GM08714 (cell line): ENCODE measurements around the gene VTN.

ENCODE experiments used
- H3K4me3 ChIP-seq: fragments of 200-500 bp; sonication (Bioruptor generic); 2 replicates; pipeline ENCODE4 v1.5.1; 2014; ENCODE audit warnings: mild to moderate bottlenecking, low read length, inconsistent platforms
- ZNF274 ChIP-seq: IDR thresholded peaks from 2 replicates; pipeline ENCODE4 v1.6.1; 2012; ENCODE audit warnings: mild to moderate bottlenecking, low read depth, low read length

VTN gene, protein sequence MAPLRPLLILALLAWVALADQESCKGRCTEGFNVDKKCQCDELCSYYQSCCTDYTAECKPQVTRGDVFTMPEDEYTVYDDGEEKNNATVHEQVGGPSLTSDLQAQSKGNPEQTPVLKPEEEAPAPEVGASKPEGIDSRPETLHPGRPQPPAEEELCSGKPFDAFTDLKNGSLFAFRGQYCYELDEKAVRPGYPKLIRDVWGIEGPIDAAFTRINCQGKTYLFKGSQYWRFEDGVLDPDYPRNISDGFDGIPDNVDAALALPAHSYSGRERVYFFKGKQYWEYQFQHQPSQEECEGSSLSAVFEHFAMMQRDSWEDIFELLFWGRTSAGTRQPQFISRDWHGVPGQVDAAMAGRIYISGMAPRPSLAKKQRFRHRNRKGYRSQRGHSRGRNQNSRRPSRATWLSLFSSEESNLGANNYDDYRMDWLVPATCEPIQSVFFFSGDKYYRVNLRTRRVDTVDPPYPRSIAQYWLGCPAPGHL

GRCh38 chr17:28370035-28370743 lies at the start of gene VTN:
Gene VTN, minus strand, starts transcription at chr17:28370307. Its CDS starts 104 bp downstream, at chr17:28370203.
- peak within 1 kb of the TSS; percentile 12; the same call in 1 of the 2 replicates for H3K4me3 ChIP-seq
- TF ChIP-seq ZNF274 = no peak

DNA sequence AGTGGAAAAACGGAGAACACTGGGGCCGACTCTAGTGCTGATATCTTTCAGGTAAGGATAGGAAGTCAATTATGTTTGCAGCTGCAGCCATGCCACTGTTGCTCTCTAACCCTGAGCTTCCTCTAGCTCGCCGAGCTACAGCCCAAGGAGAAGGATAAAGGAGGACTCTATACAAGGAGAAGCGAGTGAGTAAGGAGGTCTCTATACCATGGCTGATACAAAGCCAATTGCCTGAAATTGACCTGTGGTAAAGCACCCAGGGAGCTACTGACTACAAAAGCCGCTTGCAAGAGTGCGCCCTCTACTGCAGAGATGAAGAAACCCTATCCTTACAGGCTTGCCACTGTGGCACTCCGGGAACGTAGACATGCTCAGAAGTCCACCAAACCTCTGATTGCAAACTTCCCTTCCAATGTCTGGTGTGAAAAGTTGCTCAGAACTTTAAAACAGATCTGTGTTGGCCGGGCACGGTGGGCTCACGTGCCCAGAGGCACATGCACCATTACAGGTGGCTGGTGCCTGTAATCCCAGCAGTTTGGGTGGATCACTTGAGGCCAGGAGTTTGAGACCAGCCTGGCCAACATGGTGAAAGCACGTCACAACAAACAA lies 46.7 kb upstream of the VTN start:
- no peak overlapping the region for H3K4me3 ChIP-seq
- no peak for TF ChIP-seq ZNF274

- H3K4me3 ChIP-seq = no peak overlapping the region
- no peak for TF ChIP-seq ZNF274
These were observed 45.8 kb upstream of the VTN start for GRCh38 chr17:28415886-28416285.

DNA sequence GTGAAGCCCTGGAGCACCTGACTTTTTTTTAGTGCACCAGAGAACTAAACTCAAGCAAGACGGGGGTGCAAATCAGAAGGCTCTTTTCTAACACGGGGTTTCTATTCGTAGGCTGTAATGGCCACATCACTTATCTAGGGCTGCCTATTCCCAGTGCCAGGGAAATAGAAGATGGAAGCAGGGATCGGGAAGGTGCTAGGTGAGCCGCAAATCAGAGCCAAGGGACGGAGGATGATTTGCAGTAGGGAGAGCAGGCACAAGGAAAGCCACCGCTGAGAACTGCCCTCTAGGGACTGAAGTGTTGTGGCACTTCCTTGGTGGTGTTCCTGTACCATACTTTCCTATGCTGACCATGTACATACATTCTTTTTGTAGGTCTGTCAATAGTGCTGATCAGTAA lies 43.7 kb upstream of the VTN start:
- TF ChIP-seq ZNF274 = no peak
- no peak overlapping the region for H3K4me3 ChIP-seq

DNA sequence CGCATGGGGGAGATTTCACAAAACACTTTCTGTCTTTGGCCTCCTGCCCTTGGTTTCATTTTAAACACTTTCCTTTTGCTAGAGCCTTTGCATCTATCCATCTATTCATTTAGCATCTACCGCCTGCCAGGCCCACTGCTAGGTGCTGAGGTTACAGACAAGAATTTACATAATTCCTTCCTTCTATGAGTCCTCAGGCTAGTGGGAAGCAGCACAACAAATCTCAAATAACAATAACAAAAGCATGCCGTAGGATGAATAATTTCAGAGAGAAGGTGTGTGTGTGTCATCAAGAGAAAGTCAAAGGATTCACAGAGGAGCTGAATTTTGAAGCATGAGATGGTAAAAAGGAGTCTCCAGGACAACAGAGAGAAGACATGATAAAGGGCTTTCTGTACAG lies 42.0 kb upstream of the VTN start:
- TF ChIP-seq ZNF274 = no peak
- H3K4me3 ChIP-seq = no peak overlapping the region

- no peak for TF ChIP-seq ZNF274
- H3K4me3 ChIP-seq = no peak overlapping the region
These were observed 37.8 kb upstream of the VTN start for GRCh38 chr17:28407974-28408306.

GRCh38 chr17:28407130-28407973 lies 37.2 kb upstream of the VTN start:
- H3K4me3 ChIP-seq = no peak overlapping the region
- no peak for TF ChIP-seq ZNF274

DNA sequence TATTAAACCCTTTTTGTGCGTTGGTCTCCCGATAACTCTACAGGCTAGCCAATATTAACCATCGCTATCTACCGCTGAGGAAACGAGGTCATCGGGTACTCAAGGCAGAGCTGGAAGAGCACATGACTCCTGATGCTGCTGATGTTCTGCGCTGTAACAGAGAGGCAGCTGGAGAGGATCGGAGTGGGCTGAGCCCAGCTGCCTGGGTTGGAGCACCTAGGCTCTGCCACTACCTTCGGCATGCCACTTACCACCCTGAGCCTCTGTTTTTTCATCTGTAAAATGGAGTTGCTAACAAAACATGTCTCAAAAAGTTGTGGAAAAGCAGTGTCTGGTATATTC lies 36.3 kb upstream of the VTN start:
- no peak for TF ChIP-seq ZNF274
- peak overlapping the region; percentile 80 for H3K4me3 ChIP-seq

- no peak for TF ChIP-seq ZNF274
- peak within 1 kb of the TSS; percentile 80 for H3K4me3 ChIP-seq
These were observed 35.7 kb upstream of the VTN start, which contains the start of gene SLC46A1 for GRCh38 chr17:28405632-28406472. Gene SLC46A1, minus strand, starts transcription at chr17:28406212. Its CDS starts 98 bp downstream, at chr17:28406114.

- TF ChIP-seq ZNF274 = no peak
- H3K4me3 ChIP-seq = peak overlapping the region; percentile 80; the same call in 1 of the 2 replicates
These were observed 34.9 kb upstream of the VTN start for GRCh38 chr17:28404812-28405570.

GRCh38 chr17:28404461-28404811 lies 34.3 kb upstream of the VTN start:
- H3K4me3 ChIP-seq = no peak overlapping the region
- no peak for TF ChIP-seq ZNF274

DNA sequence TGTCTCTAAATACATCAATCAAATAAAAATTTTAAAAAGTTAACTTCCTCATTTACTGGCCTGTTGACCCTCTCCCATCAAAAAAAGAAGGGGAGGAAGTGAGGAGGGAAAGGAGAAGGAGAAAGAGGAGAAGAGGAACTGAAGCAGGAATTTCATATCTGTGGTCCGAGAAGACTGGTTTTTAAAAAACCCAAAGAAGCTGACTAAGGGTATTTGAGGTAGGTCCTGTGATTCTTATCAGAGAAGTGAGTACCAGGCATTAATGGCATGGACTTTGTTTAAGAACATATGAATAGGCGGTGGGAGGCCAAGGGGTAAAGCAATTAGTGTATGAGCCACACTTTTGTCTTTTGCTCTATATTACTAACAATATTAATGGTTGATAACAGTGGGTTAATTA lies 33.9 kb upstream of the VTN start:
- TF ChIP-seq ZNF274 = no peak
- H3K4me3 ChIP-seq = no peak overlapping the region
